Heart left ventricle (tissue), 16 donors: ENCODE data around the gene CLK4. TPM values are rescaled to one million over a fixed set of nuclear protein-coding genes. Genes with fewer than 3 reads are reported as not detected.
A peak's percentile ranks its signal among the peaks of the same experiment; 100 is the strongest.

Experiments
- ATAC-seq, 4 donors: fragments of 200-7000 bp; cut with Tn5 transposase; one replicate each; pipeline ENCODE4 v1.9.1; 2020 to 2022; ENCODE audit warnings: moderate library complexity in 4 of 4, mild to moderate bottlenecking in 3 of 4, moderate number of reproducible peaks in 1 of 4
- DNase-seq, 5 donors: peaks; one replicate each; pipeline ENCODE4 v3.0.0-alpha.2; 2020
- H3K27ac ChIP-seq, 12 donors: fragments of 200-600 bp; sonication (generic) in 4 of 12; one replicate each; pipeline versions ENCODE4 v1.5.0 to v1.8.0; 2016 to 2022; ENCODE audit warnings: mild to moderate bottlenecking in 2 of 12
- H3K27me3 ChIP-seq, 9 donors: fragments of 200-600 bp; sonication (generic) in 2 of 9; one replicate each; pipeline versions ENCODE4 v1.5.1 to v1.8.0; 2016 to 2022; ENCODE audit warnings: mild to moderate bottlenecking in 3 of 9
- H3K36me3 ChIP-seq, 9 donors: fragments of 200-600 bp; sonication (generic) in 2 of 9; one replicate each; pipeline versions ENCODE4 v1.5.0 to v1.8.0; 2018 to 2022; ENCODE audit warnings: mild to moderate bottlenecking in 2 of 9
- H3K4me1 ChIP-seq, 12 donors: fragments of 200-600 bp; sonication (generic) in 4 of 12; one replicate each; pipeline versions ENCODE4 v1.5.0 to v1.8.0; 2016 to 2022; ENCODE audit warnings: mild to moderate bottlenecking in 3 of 12
- H3K4me3 ChIP-seq, 12 donors: fragments of 200-600 bp; sonication (generic) in 4 of 12; one replicate each; pipeline versions ENCODE4 v1.5.0 to v1.8.0; 2017 to 2022; ENCODE audit warnings: mild to moderate bottlenecking in 9 of 12, moderate library complexity in 4 of 12
- H3K9me3 ChIP-seq, 12 donors: fragments of 200-600 bp; sonication (generic) in 4 of 12; one replicate each; pipeline versions ENCODE4 v1.5.0 to v1.8.0; 2016 to 2022; ENCODE audit warnings: mild to moderate bottlenecking in 1 of 12
- POLR2A ChIP-seq, 2 donors: fragments of 450-650 bp; IDR thresholded peaks; one replicate each; pipeline ENCODE4 v1.6.1; 2017; ENCODE audit warnings: antibody characterized with exemption in 2 of 2, mild to moderate bottlenecking in 2 of 2, moderate library complexity in 2 of 2
- WGBS, 4 donors: extraction: QIAGEN DNeasy Blood & Tissue Kit in 2 of 4; methylation state at CpG; one replicate each; pipeline versions ENCODE4 v1.1.5 to v1.1.7; 2013 to 2018; 5-methylcytosine and 5-hydroxymethylcytosine counted together
- intact Hi-C, 10 donors: fragments of 100-400 bp; cut with DNase I; formaldehyde crosslinking; loops; one replicate each; pipeline versions ENCODE4 v1.11.1 to v1.14.2; 2022
- polyA plus RNA-seq, 2 donors: library from polyadenylated mRNA; stranded (reverse); fragments of 200-250 nt; gene quantifications; one replicate each; pipeline ENCODE4 v1.2.3, GENCODE V29; 2013
- total RNA-seq, 9 donors: library from RNA; depleted of rRNA in 2 of 9; stranded (reverse); fragments of >200 nt in 2 of 9; fragmentation: NEBNext Ultra II Directional in 3 of 9; extraction: Animal tissue kit (Norgen Biotek cat#: 25700) in 3 of 9; gene quantifications; one replicate each; pipeline versions ENCODE4 v1.1.0 to v1.2.4, GENCODE V29; 2016 to 2023
- TF ChIP-seq, protein P1 (sequence below), 12 donors: fragments of 200-600 bp; sonication (generic) in 4 of 12; IDR thresholded peaks; one replicate each; pipeline versions ENCODE4 v1.5.0 to v1.8.0; 2018 to 2022; ENCODE audit warnings: antibody characterized with exemption in 12 of 12, mild to moderate bottlenecking in 5 of 12
- donor health status: ischemic (EF 13 %, LVEDD 7.1; RV severe dilation, severe dysfunction).
- donor health status: healthy with polysubstance abuse.
- donor health status: DM: no; HTN: yes; CAD: no.
- donor health status: DM: no; HTN: no; CAD: no.
- donor health status: ischemic (EF 25% LVEDD 6.9; RV normal size, moderate dysfunction).
- donor health status: ischemic (EF 25% LVEDD 5.7; RV mildly dilated, moderate dysfunction).
- donor health status: healthy.
- donor health status: DM: yes; HTN: yes; CAD: no.
- donor health status: ischemic (EF 35%, LVEDD 5.7; RV mildly dilated, moderate dysfunction).
- donor health status: nonischemic (EF 11% LVEDD 7.7; RV severe dilation, severe dysfunction).
- donor health status: DM: yes; HTN: yes; CAD: no.
- donor health status: PGD.
- donor health status: ischemic (EF 29% LVEDD 5.4; RV normal size, mild dysfunction).
- donor health status: nonischemic (EF 23%, LVEDD 6.1; RV moderate dilation, normal function).

The CLK4 gene
- total and polyA plus RNA-seq, 11 donors, result 5.2 to 24.0 (median 16.3) TPM

DNA sequence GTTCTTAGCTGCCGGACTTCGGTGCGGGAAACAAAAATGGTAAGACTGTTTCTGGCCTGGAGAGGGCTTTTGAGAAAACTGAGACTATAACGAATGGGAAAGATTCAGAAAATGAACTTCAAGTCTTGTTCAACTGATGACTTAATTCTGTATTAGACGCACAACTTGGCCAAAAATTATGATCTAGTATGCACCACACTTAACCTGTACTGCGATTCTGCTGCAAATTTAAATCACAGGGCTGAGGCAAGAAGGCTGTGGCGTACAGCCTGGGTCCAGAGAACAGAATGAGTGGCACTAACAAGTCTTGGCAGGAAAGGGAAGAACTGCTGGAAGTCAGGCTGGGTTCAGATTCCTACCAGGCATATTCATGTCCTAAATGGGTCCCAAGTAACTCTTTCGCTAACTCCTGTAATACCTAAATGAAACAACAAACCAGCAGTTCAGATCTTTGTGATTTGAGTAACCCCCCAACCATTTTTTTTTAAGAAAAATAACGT, 35.9 kb downstream of the CLK4 start:
- DNase-seq (peak in 1 of 5 donors; percentile 44), ATAC-seq (peak; percentile 42 to 66 (median 60))
- intact Hi-C loops, result loop anchor here in 5 of 10 donors (1.0 to 5.0 kb wide), 5 partner anchors 162 to 357 kb away; no protein-coding TSS in a partner anchor
- no peak for TF ChIP-seq POLR2A (IDR thresholded peaks at IDR 0.05)
- TF ChIP-seq, protein P1, sequence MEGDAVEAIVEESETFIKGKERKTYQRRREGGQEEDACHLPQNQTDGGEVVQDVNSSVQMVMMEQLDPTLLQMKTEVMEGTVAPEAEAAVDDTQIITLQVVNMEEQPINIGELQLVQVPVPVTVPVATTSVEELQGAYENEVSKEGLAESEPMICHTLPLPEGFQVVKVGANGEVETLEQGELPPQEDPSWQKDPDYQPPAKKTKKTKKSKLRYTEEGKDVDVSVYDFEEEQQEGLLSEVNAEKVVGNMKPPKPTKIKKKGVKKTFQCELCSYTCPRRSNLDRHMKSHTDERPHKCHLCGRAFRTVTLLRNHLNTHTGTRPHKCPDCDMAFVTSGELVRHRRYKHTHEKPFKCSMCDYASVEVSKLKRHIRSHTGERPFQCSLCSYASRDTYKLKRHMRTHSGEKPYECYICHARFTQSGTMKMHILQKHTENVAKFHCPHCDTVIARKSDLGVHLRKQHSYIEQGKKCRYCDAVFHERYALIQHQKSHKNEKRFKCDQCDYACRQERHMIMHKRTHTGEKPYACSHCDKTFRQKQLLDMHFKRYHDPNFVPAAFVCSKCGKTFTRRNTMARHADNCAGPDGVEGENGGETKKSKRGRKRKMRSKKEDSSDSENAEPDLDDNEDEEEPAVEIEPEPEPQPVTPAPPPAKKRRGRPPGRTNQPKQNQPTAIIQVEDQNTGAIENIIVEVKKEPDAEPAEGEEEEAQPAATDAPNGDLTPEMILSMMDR (IDR thresholded peaks at IDR 0.05), result no peak
- peaks cover 0 to 20% (median 0%) of the 10 kb centered on the region in 9 donors for H3K36me3 ChIP-seq
- WGBS, 4 donors, result 29 to 37% (median 35%) methylated on average over 9 of the region's 9 CpGs
- peaks cover 0 to 39% (median 15%) of the 10 kb centered on the region in 12 donors for H3K4me1 ChIP-seq
- peak overlapping the region in 7 of 12 donors; percentile 48 to 66 (median 57) for H3K4me3 ChIP-seq
- H3K27ac ChIP-seq, result peak overlapping the region in 11 of 12 donors; percentile 54 to 86 (median 78)
- H3K27me3 ChIP-seq, result peaks cover 0 to 21% (median 6%) of the 10 kb centered on the region in 9 donors
- H3K9me3 ChIP-seq, result peaks cover 0 to 22% (median 13%) of the 10 kb centered on the region in 12 donors

DNA sequence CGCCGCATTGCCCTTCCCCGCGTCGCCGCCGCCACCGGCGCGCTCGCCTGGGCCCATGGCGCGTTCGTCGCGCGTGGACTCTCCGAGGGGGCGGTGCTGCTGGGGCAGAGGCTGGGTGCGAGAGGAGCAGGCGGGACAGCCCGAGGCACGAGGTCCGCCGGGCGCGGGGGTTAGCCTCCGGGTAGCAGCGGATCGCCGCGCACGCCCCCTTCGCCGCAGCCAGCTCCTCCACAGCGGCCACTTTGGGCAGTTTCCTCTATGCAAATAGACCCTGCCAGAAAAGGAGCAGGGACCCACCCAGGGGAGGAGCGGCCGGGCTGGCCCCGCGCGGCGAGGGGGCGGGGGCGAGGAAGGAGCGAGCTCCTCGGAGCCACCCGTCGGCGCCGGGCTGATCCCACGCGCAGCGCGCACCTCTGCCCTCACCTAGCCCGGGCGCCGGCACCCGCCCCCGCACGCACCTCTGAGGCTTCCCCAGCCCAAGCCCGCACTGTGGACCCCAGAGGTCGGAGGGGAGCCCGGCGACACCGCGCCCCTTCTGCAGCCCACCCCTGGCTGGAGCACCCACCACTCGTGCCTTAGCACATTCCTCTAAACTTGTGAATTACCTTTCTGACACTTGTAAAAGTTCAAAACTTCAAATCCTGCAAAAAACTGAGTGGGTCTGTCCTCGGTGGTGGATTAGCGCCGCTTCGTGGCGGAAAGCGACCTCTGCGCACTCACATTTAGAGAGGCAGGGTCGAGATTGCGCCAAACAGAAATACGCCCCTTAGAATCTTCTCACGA, 36.5 kb downstream of the CLK4 start, which contains the start of gene COL23A1:
COL23A1 (minus strand) TSS at position 253 of the 783 bp plus-strand sequence.
- intact Hi-C loops, result loop anchor here in 5 of 10 donors (1.0 to 5.0 kb wide), 5 partner anchors 162 to 356 kb away; no protein-coding TSS in a partner anchor
- peaks cover 0 to 21% (median 9%) of the 10 kb centered on the region in 9 donors for H3K27me3 ChIP-seq
- peaks cover 0 to 39% (median 15%) of the 10 kb centered on the region in 12 donors for H3K4me1 ChIP-seq
- H3K4me3 ChIP-seq, result peak within 1 kb of the TSS; percentile 17 to 66 (median 56)
- peaks cover 0 to 13% (median 0%) of the 10 kb centered on the region in 9 donors for H3K36me3 ChIP-seq
- ATAC-seq (peak; percentile 64 to 91 (median 86)), DNase-seq (peak; percentile 75 to 87 (median 80))
- H3K27ac ChIP-seq, result peak within 1 kb of the TSS in 11 of 12 donors; percentile 54 to 86 (median 78)
- TF ChIP-seq, protein P1 (IDR thresholded peaks at IDR 0.05), result peak; percentile 41 to 80 (median 66)
- TF ChIP-seq POLR2A (IDR thresholded peaks at IDR 0.05), result no peak
- WGBS, 4 donors, result 1% methylated on average over 48 to 78 of the region's 78 CpGs
- peaks cover 0 to 16% (median 8%) of the 10 kb centered on the region in 12 donors for H3K9me3 ChIP-seq

DNA sequence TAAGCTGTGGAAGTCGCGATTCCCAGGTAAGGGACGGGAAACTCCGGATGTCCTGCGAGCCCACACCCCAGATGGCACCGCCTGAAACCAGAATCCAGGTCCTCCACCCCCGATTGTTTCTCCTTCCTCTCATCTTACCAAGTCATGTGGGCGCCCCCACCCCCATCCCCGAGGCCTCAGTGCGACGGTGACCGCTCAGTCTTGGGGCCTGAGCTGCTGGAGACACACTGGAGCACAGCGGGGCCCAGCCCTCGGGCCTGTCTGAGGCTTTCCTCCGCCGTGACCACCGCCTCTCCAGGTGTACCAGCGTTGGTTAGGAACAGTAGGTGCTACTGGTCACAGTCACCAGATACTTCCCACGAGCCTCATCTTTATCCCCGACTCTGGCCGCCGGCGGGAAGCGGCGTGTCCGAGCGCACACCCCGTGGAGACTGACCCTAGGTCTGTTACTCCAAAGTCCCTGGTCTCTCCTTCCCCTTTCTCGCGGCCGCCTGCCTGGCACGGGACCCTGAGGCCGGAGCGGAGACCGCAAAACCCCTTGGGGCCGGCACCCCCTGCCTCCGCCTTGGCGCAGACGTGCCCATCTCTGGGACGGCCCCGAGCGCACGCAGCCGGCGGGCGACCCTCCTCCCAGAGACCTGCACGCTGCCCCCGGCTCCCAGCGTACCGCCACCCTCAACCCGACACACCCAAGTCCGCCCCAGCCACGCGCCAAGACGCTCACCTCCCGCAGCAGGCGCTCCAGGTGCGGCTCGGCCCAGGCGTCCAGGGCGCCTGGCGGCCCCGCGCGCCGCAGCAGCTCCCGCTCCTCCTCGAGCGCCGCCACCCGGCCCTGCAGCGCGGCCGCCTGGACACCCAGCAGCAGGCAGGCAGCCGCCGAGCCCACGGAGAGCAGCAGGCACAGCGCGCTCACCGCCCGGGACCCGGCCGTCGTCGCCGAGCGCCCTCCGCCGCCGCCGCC, 37.4 kb downstream of the CLK4 start:
- TF ChIP-seq, protein P1 (IDR thresholded peaks at IDR 0.05), result peak in 5 of 12 donors; percentile 8 to 43 (median 17)
- TF ChIP-seq POLR2A (IDR thresholded peaks at IDR 0.05), result no peak
- WGBS, 4 donors, result 15 to 41% (median 28%) methylated on average over 32 to 91 of the region's 91 CpGs
- Histone ChIP-seq H3K9me3 (peaks cover 0 to 7% (median under 1%) of the 10 kb centered on the region in 12 donors), H3K36me3 (peaks cover 0 to 6% (median 0%) of the 10 kb centered on the region in 9 donors), H3K27ac (peak overlapping the region in 9 of 12 donors; percentile 69 to 86 (median 79)), H3K4me1 (peaks cover 0 to 39% (median 15%) of the 10 kb centered on the region in 12 donors), H3K27me3 (peaks cover 0 to 21% (median 9%) of the 10 kb centered on the region in 9 donors), H3K4me3 (peak overlapping the region; percentile 17 to 66 (median 56))
- ATAC-seq (peak in 2 of 4 donors; percentile 42 to 55), DNase-seq (peak in 3 of 5 donors; percentile 35 to 63 (median 51))
- intact Hi-C loops, result loop anchor here in 9 of 10 donors (1.0 to 10.0 kb wide), 11 partner anchors 37 to 355 kb away; no protein-coding TSS in a partner anchor
